ENCODE data around the gene FOXC2.

DNA sequence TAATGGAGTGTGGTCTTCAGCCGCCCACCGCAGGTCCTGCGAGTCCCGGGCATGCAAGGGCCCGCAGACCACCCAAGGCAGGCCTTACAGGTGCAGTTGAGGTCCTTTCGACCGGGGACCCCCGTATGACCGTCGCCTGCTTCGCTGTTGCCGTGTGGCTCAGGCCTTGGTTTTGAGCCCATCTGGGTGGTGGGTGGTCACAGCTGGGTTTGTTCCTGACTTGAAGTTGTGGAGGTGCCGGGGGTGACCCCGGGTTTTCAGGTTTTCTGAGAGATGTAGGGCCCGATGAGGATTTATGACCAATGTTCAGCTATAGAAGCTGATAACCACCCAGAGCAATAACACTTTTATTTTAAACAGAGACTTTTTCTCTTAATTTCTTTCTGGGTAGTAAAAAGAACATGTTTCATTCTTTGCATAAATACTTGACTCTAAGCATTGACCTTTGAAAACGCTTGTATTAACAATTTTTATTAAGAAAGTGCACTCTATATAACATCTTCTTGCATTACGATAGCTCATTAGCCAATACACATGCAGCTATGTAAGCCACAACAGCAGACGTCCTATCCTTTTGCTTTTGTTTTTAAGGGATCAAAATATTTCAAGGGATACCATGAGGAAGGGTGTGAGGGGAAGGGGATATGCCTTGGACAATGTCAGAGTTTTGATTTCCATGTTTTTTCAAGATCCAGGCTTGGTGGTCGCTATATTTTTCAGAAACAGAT lies 13.6 kb downstream of the FOXC2 start:
- no peak for TF ChIP-seq IRF3 (IDR thresholded peaks at IDR 0.05; ENCODE audit: low read depth, low read length)
- no peak for TF ChIP-seq POLR2AphosphoS5 (IDR thresholded peaks at IDR 0.05; ENCODE audit: low read depth, low read length)
- no peak for TF ChIP-seq EP300 (IDR thresholded peaks at IDR 0.05; ENCODE audit: borderline replicate concordance in 1 of 2, low read depth in 1 of 2, low read length in 1 of 2)
- TF ChIP-seq GABPA (IDR thresholded peaks at IDR 0.05; ENCODE audit: low read depth): no peak
- TF ChIP-seq, protein P1, sequence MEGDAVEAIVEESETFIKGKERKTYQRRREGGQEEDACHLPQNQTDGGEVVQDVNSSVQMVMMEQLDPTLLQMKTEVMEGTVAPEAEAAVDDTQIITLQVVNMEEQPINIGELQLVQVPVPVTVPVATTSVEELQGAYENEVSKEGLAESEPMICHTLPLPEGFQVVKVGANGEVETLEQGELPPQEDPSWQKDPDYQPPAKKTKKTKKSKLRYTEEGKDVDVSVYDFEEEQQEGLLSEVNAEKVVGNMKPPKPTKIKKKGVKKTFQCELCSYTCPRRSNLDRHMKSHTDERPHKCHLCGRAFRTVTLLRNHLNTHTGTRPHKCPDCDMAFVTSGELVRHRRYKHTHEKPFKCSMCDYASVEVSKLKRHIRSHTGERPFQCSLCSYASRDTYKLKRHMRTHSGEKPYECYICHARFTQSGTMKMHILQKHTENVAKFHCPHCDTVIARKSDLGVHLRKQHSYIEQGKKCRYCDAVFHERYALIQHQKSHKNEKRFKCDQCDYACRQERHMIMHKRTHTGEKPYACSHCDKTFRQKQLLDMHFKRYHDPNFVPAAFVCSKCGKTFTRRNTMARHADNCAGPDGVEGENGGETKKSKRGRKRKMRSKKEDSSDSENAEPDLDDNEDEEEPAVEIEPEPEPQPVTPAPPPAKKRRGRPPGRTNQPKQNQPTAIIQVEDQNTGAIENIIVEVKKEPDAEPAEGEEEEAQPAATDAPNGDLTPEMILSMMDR (IDR thresholded peaks at IDR 0.05): no peak
- TF ChIP-seq ZBTB33 (IDR thresholded peaks at IDR 0.05; ENCODE audit: borderline replicate concordance, low read depth): no peak
- TF ChIP-seq MXI1 (IDR thresholded peaks at IDR 0.05; ENCODE audit: low read depth, low read length): no peak
- TF ChIP-seq, protein P2, sequence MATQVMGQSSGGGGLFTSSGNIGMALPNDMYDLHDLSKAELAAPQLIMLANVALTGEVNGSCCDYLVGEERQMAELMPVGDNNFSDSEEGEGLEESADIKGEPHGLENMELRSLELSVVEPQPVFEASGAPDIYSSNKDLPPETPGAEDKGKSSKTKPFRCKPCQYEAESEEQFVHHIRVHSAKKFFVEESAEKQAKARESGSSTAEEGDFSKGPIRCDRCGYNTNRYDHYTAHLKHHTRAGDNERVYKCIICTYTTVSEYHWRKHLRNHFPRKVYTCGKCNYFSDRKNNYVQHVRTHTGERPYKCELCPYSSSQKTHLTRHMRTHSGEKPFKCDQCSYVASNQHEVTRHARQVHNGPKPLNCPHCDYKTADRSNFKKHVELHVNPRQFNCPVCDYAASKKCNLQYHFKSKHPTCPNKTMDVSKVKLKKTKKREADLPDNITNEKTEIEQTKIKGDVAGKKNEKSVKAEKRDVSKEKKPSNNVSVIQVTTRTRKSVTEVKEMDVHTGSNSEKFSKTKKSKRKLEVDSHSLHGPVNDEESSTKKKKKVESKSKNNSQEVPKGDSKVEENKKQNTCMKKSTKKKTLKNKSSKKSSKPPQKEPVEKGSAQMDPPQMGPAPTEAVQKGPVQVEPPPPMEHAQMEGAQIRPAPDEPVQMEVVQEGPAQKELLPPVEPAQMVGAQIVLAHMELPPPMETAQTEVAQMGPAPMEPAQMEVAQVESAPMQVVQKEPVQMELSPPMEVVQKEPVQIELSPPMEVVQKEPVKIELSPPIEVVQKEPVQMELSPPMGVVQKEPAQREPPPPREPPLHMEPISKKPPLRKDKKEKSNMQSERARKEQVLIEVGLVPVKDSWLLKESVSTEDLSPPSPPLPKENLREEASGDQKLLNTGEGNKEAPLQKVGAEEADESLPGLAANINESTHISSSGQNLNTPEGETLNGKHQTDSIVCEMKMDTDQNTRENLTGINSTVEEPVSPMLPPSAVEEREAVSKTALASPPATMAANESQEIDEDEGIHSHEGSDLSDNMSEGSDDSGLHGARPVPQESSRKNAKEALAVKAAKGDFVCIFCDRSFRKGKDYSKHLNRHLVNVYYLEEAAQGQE (IDR thresholded peaks at IDR 0.05; ENCODE audit: low read depth, low read length): no peak

Data from SK-N-SH (cell line).